Hypothalamus (tissue), 51 donors: ENCODE results near the gene TBC1D7.

Experiments
- DNase-seq, 51 donors: peaks; one replicate each; lab custom pipeline; 2025; lab: John Stamatoyannopoulos, UW

Gene TBC1D7

DNA sequence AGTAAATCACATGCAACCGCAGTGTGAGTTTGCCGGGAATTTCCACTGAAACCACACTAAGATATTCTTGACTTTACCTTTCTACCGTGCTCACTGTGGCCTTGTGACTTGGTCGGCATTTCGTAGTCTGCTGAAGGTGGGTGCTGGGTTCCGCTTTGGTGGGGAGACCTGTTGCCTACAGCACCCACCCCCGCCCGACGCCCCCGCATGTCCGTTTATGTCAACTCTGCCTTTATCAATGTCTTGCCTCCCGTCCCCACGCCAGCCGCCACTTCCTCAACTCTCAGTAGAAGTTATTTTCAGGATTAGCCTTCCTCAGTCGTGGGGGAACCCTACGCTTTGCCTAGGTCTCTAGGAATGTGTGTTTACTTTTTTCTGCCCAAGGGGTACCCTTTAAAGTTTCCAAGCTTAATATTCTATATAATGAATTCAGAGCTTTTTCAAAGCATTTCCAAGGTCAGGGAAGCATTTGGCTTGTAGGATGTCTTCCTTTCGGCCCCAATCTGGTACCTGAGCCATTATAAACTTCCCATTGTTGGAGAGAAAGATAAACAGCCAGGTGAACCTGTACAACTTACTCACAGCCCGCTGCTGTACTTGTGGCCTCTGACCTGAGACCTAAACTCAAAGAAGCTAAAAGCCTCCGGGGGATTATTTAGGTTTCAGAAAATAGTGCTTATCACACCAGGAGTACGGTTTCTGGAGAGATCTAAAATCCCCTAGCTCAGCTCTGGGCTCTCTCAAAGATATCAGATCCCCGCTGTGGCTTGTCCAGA lies 54.2 kb downstream of the TBC1D7 start:
- DNase-seq: peak in 10 of 51 donors; percentile 5 to 37 (median 13)

GRCh38 chr6:13273202-13273930 lies 55.0 kb downstream of the TBC1D7 start:
- DNase-seq: peak in 11 of 51 donors; percentile 7 to 40 (median 11)

DNA sequence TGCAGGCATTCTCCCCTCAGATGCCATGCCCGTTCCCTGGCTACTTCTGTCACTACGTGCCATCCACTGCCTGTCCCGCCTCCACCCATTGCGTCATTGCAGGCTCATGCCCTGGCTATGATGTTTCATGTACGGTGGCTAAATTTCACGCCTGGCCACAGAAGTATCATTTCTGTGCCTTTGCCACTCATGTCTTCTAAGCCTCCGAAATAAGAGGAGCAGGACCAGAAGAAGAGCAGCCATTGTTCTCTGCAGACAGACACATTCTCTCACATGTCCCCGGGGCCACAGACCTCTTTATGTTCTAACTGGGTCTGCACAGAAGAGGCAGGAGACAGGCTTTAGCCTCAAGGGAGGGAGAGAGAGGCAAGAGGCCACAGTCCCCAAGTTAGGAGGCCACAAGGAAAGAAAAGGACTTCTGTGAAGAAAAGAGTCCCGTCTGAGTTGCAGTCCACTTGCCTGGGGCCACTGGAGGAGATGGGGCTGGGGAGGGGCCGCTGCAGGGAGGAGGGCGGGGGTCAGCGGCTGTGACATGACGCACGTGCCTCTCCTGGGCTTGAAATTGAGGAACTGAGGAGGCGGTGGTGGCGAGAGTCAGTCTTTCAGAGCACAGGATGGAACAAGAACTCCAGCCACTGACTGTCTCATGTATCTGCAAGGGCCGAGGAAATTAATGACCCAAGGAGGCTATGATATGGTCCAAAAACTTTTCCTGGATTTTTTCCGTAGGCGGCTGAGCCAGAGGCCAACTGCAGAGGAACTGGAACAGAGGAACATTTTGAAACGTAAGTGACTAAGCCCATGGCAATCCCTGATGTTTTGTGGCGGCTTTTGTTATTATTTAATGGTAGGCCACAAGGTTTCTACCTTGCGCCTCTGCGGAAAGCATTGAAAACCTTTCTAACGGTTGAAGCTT lies 55.9 kb downstream of the TBC1D7 start:
- DNase-seq: peak in 12 of 51 donors; percentile 10 to 34 (median 21)

DNA sequence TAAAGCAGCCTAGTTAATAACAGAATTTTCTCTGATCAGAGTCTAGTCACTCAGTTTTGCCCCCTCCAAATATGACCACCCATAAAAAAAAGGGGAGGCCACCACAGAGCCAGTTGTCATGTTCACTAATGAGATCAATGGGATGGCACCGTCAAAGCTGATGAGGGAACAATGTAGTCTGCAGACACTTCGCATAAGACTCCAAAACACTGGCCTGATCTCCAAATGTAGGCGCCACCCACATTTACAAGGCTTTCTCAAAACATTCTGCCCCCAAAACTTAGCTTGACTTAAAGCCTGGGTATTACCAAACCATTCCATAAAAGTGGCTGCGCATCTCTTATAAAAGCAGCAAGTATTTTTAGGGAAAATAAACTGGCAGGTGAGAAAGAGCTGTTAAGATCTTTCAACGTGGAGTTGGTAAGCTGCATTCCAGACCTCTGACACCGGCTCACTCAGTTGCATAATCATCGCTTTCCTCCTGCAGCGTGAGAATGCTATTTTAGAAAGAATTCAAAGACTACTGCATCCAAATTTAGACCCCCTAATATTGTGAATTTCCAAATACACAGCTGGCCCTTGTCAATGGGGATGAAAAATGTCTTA lies 59.3 kb downstream of the TBC1D7 start:
- DNase-seq: no peak

GRCh38 chr6:13267142-13267651 lies 61.1 kb downstream of the TBC1D7 start:
- DNase-seq: no peak

DNA sequence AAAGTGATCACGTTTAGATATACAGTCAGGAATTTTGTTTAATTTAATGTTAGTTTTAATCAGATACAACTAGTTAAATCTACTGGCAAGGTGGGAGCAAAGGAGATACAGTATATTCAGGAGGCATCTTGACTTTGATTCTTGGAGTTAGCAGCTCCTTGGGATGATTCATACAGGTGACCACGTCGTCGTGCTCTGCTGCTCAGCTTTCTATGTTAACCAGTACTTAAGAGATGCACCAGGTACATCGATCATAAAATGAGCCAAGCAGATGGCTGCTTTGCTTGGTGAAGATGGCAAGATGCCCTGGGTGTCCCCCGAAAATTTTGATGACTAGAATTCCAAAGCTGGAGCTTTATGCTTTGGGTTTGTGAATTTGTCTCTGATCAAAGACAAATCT lies 64.7 kb downstream of the TBC1D7 start:
- no peak for DNase-seq

DNA sequence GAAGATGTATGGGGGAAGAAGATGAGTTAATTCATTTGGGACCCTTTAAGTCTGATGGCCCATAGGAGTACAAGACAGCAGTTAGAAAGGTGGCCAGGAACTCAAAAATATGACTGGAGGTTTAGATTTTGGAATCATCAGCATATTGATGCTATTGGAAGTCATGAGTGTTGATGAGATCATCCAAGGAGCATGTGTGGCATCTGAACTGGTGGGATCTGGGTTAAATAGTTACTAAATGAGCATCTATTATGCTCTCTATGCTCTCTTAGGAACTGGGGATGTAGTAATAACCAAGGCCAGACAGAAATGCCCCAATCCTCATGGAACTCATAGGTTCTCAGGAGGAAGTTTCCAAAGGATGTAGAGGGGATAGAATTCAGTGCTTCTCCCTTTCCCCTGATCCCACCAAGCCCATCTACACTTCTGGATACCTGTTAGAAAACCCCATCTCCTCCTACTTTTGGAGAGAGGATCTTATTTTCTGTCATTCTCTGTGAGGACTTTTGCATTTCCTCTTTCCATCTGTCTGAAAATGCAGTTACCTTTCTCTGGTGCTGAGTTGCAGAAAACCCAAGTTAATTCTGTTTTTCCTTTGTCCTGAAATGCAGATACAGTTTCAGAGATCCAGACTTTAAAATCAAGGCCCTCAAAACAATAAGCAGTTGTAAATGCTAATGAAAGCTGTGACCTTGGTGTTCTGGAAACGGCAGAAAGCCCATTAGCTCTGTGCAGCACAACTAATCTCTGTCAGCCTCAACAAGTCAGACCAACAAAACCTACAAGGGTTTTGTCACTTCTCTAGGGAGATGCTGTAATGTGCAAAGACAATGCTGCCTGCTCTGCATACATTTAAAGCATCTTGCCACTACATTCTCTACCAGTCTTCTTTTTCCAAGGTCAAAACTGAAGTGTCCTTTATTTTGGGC lies 65.8 kb downstream of the TBC1D7 start:
- no peak for DNase-seq

DNA sequence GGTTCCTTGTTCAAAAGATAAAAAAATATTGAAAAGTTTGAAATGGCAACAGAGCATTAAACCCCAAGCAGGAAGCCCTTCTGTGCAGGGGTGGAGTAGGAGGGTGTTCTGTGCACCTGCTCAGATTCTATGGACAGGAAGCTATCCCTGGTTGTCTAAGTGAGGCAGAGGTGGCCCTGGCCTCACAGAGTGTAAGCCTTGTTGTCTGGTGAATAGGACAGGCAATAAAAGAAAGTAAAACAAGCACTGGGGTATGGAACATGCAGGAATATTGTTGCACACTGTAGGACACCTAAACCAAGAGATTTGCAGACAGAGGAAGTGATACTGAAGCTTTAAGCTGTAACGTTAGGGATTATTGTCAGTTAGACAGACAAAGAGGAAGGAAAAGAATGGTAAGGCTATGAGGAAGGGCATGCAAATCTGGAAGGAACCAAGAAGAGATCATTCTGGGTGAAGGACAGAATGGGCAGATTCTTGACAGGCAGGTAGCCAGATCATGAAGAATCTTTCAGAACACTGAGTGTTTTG lies 66.8 kb downstream of the TBC1D7 start:
- no peak for DNase-seq

DNA sequence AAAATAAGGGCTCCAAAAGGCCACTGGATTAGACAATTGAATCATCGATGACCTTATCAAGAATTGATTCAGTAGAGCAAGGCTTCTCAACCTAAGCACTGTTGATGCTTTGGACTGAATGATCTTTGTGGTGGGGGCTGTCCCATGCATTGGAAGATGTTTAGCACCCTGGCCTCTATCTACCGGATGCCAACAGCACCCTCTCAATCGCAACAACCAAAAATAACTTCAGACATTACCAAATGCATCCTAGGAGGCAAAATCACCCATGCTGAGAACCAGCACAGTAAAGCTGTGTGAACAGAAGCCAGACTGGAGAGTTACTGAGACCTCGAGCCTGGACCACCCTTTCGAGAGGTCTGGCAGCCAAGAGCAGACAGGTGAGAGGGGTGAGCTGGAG lies 67.5 kb downstream of the TBC1D7 start:
- no peak for DNase-seq

DNA sequence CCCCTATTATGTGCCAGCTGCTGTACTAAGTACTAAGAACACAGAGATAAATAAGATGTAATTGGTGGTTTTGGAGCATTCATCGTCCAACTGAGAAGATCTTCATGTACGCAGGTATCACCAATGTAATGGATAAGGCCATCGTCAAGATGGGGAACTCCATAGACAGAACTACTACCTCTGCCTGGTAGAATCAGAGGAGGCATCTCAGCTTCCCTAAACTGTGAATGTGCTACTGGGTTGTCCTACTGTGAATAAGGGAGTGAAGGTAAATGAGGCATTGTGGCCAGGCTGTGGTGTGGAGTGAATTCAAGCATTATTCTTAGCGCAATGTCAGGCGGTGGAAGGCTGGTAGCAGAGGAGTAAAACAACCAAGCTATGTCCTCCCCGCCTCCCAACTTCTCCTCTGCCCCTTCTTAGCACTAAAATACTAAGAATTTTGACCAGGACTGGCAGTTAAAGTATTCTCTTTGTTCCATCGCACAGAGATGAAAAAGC lies 68.2 kb downstream of the TBC1D7 start:
- DNase-seq: no peak

DNA sequence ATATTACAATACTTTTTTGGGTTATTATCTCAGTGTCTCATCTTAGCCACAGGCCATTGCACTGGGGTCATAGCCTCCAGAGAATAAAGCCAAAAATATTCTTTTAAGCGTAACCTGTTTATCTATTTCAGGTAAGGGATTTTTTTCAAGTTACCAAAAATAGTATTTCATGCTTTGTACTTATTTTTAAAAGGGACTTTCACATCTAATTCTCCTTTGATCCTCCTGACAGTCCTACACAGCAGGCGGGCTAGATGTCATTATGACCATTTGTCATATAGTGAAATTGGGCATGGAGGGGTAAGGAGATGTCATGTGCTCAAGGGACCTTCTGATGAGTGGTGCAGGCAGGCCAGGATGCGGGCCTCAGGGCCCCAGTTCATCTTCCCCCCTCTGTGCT lies 68.9 kb downstream of the TBC1D7 start:
- DNase-seq: no peak

GRCh38 chr6:13256266-13257001 lies 71.9 kb downstream of the TBC1D7 start:
- DNase-seq: no peak
